ENCODE results near the gene TMED1. TPM values are rescaled to one million over a fixed set of nuclear protein-coding genes. Genes with fewer than 3 reads are reported as not detected.

TMED1 gene
- total RNA-seq, 2 donors from 2014 or later: 41.9 to 47.8 TPM

- TF ChIP-seq POLR2A (IDR thresholded peaks at IDR 0.05) (no peak), POLR2AphosphoS5 (IDR thresholded peaks at IDR 0.05) (no peak)
- TF ChIP-seq, protein P1, sequence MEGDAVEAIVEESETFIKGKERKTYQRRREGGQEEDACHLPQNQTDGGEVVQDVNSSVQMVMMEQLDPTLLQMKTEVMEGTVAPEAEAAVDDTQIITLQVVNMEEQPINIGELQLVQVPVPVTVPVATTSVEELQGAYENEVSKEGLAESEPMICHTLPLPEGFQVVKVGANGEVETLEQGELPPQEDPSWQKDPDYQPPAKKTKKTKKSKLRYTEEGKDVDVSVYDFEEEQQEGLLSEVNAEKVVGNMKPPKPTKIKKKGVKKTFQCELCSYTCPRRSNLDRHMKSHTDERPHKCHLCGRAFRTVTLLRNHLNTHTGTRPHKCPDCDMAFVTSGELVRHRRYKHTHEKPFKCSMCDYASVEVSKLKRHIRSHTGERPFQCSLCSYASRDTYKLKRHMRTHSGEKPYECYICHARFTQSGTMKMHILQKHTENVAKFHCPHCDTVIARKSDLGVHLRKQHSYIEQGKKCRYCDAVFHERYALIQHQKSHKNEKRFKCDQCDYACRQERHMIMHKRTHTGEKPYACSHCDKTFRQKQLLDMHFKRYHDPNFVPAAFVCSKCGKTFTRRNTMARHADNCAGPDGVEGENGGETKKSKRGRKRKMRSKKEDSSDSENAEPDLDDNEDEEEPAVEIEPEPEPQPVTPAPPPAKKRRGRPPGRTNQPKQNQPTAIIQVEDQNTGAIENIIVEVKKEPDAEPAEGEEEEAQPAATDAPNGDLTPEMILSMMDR (IDR thresholded peaks at IDR 0.05): no peak
- Histone ChIP-seq H3K36me3 (peaks cover 2 to 31% of the 10 kb centered on the region in 2 donors), H3K27me3 (replicated peaks; ENCODE audit: insufficient read depth) (no peaks in the 10 kb centered on the region), H3K9me3 (no peaks in the 10 kb centered on the region), H3K27ac (no peak overlapping the region), H3K4me1 (replicated peaks) (no peaks in the 10 kb centered on the region), H3K4me3 (no peak overlapping the region)
- no peak for DNase-seq (ENCODE audit: low spot score)
- intact Hi-C loops (cut with DNase I): no loop called here
- 77% methylated on average over 13 of the region's 13 CpGs for WGBS
Measured at GRCh38 chr19:10782795-10783194, 53.2 kb downstream of the TMED1 start.

Small RNAs within 50 kb of the gene (microRNA-seq; reads per million reads assigned to microRNA genes)
- gene MIR199A1 (not detected), gene MIR6793 (0.25 reads per million)

Small RNAs within 50 kb of the gene (small RNA-seq; reads per million reads assigned to genes)
- gene MIR199A1: 0 reads per million in 2 donors
- gene MIR6793: 0 reads per million in 2 donors

Other genes with a start within 250 kb of the TMED1 start
- gene AP1M2, start 248.9 kb downstream of the TMED1 start, total RNA-seq: 10 to 100 TPM; 28.1 to 85.8 TPM
- 100 to 1,000 TPM in 1 of 2 donors, 10 to 100 TPM in 1; 91.1 to 402 TPM for gene SLC44A2, start 210.7 kb downstream of the TMED1 start, total RNA-seq
- 100 to 1,000 TPM; 112 to 192 TPM for gene ILF3, start 181.9 kb downstream of the TMED1 start, total RNA-seq
- 10 to 100 TPM; 45.0 to 49.0 TPM for gene QTRT1, start 134.8 kb downstream of the TMED1 start, total RNA-seq
- gene DNM2, start 118.1 kb downstream of the TMED1 start, total RNA-seq: 100 to 1,000 TPM; 137 to 279 TPM
- gene C19orf38, start 12.2 kb upstream of the TMED1 start, total RNA-seq: 1 to 10 TPM in 1 of 2 donors, under 1 TPM in 1; 0.91 to 6.4 TPM
- gene CARM1, start 35.3 kb upstream of the TMED1 start, total RNA-seq: 10 to 100 TPM; 14.5 to 54.4 TPM
- 10 to 100 TPM; 84.8 to 87.1 TPM for gene YIPF2, start 92.4 kb upstream of the TMED1 start, total RNA-seq
- 10 to 100 TPM; 34.9 to 47.9 TPM for gene TIMM29, start 92.6 kb upstream of the TMED1 start, total RNA-seq
- 100 to 1,000 TPM in 1 of 2 donors, 10 to 100 TPM in 1; 98.5 to 152 TPM for gene SMARCA4, start 124.8 kb upstream of the TMED1 start, total RNA-seq

All from prostate gland (tissue), 2 donors.